Body of pancreas (tissue), 4 donors: ENCODE results near the gene ACKR2.

ENCODE experiments used
- CTCF ChIP-seq, 7 experiments: fragments of 450-650 bp in 4 of 7; fragments of 200-600 bp in 3 of 7; sonication (generic) in 3 of 7; IDR thresholded peaks; one replicate each; pipeline ENCODE4 v1.5.1; 2016 to 2019; ENCODE audit warnings: antibody characterized with exemption in 7 of 7
- POLR2A ChIP-seq, 3 donors: fragments of 450-650 bp; IDR thresholded peaks; one replicate each; pipeline ENCODE4 v1.6.1; 2016; ENCODE audit warnings: antibody characterized with exemption in 3 of 3, mild to moderate bottlenecking in 2 of 3

GRCh38 chr3:42815826-42816225, 6.6 kb downstream of the ACKR2 start:
- no peak for TF ChIP-seq POLR2A (IDR thresholded peaks at IDR 0.05)
- no peak for TF ChIP-seq CTCF (IDR thresholded peaks at IDR 0.05)
